ENCODE results near the gene SF3A2.

- TF ChIP-seq POLR2A (IDR thresholded peaks at IDR 0.05; ENCODE audit: low read length) (no peak), GATA1 (IDR thresholded peaks at IDR 0.05; ENCODE audit: low read depth, low read length) (no peak)
Measured at GRCh38 chr19:2253106-2254063, 16.8 kb downstream of the SF3A2 start.
